GM21381 (cell line): ENCODE measurements around the gene PAXX.

Experiments used
- ATAC-seq: cut with Tn5 transposase; IDR thresholded peaks from one replicate; pipeline ENCODE4 v1.9.1; 2021; ENCODE audit warnings: mild to moderate bottlenecking, moderate library complexity; ENCODE audit not compliant: unreplicated experiment

Gene PAXX

GRCh38 chr9:136980669-136981478, 11.3 kb upstream of the PAXX start:
- ATAC-seq = no peak

GRCh38 chr9:136981588-136982231, 10.5 kb upstream of the PAXX start:
- no peak for ATAC-seq

- no peak for ATAC-seq
These were observed 9.8 kb upstream of the PAXX start, which contains the start of gene LCNL1 for GRCh38 chr9:136982232-136983051. Gene LCNL1, plus strand, starts transcription at chr9:136982993. Its CDS starts 594 bp downstream, at chr9:136983587.

- no peak for ATAC-seq
These were observed 9.1 kb upstream of the PAXX start for GRCh38 chr9:136983167-136983566.

- ATAC-seq = no peak
These were observed 8.4 kb upstream of the PAXX start for GRCh38 chr9:136983656-136984314.

GRCh38 chr9:136984464-136985026, 7.7 kb upstream of the PAXX start:
- ATAC-seq = no peak

GRCh38 chr9:136985027-136985602, 7.1 kb upstream of the PAXX start:
- no peak for ATAC-seq

GRCh38 chr9:136985853-136986252, 6.4 kb upstream of the PAXX start:
- no peak for ATAC-seq

GRCh38 chr9:136988872-136989271, 3.4 kb upstream of the PAXX start:
- ATAC-seq = no peak

- ATAC-seq = no peak
These were observed 1.8 kb upstream of the PAXX start for GRCh38 chr9:136990242-136990911.

- no peak for ATAC-seq
These were observed 672 bp downstream of the PAXX start for GRCh38 chr9:136992819-136993369.

GRCh38 chr9:136994180-136994887, 2.1 kb downstream of the PAXX start:
- no peak for ATAC-seq

GRCh38 chr9:136994888-136995230, 2.6 kb downstream of the PAXX start:
- no peak for ATAC-seq

GRCh38 chr9:136995362-136995761, 3.1 kb downstream of the PAXX start:
- no peak for ATAC-seq

- no peak for ATAC-seq
These were observed 3.6 kb downstream of the PAXX start for GRCh38 chr9:136995772-136996311.

GRCh38 chr9:136996361-136997292, 4.4 kb downstream of the PAXX start, which contains the start of gene CLIC3:
Gene CLIC3, minus strand, starts transcription at chr9:136996568. Its CDS starts 25 bp downstream, at chr9:136996543.
- ATAC-seq = no peak

- no peak for ATAC-seq
These were observed 5.1 kb downstream of the PAXX start for GRCh38 chr9:136997371-136997770.
